GM21381 (cell line): ENCODE results near the gene FN1.
A peak's percentile ranks its signal among the peaks of the same experiment; 100 is the strongest.

Source experiments
- ATAC-seq: cut with Tn5 transposase; IDR thresholded peaks from one replicate; pipeline ENCODE4 v1.9.1; 2021; ENCODE audit warnings: mild to moderate bottlenecking, moderate library complexity; ENCODE audit not compliant: unreplicated experiment

Gene FN1

GRCh38 chr2:215442401-215442787 is 6.5 kb upstream of the FN1 start:
- no peak for ATAC-seq

DNA sequence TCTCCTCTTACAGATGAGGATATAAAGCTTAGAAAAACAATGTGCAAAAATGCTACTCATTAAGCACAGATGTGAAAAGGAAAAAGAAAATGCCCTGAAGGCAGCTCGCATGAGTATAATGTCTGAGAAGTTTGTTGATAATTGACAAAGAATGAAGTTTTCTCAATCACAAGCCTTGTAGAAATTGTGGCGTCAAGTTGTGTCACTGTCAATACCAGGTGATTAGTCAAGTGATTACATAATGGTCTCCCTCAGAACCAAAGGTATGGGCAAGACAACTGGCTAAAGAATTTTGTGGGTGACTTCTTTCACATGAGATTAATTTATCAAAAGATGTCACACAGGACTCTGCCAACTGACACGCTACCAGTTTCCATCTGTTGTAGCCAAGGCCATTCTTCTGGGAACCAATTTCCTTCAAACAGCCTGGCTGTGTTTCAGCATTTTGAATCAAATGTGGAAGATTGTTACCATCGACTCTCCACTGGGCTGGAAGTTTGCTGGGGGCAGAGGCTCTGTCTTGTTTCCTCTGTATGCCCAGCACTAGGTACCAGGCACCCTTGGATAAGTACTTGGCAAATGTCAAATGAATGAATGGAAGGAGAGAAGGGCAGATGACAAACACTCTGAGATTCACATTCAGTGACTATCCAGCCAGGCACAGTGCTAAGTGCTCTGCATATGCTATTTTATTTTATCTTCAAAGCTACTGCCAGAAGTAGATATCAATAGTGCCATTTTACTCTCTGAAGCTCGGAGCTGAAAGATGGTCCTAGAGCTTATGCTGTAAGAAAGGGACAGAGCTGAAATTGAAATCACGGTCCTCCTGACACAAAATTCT is 5.9 kb upstream of the FN1 start:
- no peak for ATAC-seq

- no peak for ATAC-seq
Measured at GRCh38 chr2:215439980-215440512, 4.2 kb upstream of the FN1 start.

- ATAC-seq, result no peak
Measured at GRCh38 chr2:215439404-215439803, 3.5 kb upstream of the FN1 start.

DNA sequence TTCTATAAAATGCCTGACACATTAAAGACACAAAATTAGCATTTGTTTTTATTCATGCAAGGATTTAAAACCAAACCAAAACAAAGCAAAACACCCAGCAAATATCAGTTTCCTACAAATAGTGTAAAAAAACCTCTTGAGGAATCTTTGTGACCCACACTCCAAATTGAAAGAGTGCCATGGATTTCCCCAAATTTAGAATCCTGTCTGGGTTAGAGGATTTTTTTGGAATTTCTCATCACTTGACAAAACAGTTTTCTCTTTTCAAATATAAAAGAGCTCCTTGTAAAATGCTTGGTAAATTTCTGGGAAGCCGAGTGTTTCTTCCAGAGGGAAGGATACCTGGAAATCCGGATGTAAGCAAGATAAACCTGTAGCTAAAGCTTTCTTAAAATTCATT is 1.7 kb upstream of the FN1 start:
- no peak for ATAC-seq

DNA sequence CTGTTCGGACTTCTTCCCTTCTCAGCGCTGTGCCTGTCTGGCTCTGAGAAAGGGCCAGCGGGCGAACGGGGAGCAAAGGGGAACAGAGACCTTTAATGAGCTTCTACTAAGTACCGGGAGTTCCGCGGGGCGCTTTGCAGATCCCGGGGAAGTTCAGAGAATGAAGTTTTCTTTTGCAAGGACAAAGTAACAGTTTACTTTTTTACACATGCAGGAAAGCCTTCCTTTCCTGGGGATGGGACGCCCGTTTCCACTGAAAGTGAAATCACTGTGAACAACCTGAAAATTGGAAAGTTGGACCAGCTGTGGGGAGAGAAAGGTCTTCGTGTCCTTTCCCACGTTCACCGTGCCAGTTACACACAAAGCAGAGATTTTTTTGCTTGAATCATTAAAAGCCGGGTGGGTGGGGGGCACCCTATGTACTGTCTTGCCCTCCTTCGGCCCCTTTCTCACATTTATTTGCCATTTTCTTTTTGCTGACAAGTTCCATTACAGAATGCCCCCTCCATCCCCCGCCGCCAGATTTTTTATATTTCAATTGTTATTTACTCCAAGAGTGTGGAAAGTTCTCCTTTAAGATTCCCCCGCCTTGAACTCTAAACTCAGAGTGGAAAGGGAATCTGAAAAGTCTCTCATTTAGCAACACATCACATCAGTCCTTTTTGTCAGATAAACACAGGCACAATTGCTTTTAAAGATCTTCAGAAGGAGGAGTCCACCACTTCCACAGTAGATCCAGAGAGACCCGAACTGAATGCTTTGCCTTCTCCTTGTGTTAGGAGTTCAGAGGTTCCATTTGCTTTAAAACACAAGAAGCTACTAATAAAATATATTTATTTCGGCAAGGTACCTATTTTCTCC is 1.1 kb upstream of the FN1 start:
- ATAC-seq, result no peak

GRCh38 chr2:215435280-215435869 is 493 bp downstream of the FN1 start:
- peak; percentile 40 for ATAC-seq

GRCh38 chr2:215434447-215435279 is 1.2 kb downstream of the FN1 start:
- ATAC-seq, result no peak

DNA sequence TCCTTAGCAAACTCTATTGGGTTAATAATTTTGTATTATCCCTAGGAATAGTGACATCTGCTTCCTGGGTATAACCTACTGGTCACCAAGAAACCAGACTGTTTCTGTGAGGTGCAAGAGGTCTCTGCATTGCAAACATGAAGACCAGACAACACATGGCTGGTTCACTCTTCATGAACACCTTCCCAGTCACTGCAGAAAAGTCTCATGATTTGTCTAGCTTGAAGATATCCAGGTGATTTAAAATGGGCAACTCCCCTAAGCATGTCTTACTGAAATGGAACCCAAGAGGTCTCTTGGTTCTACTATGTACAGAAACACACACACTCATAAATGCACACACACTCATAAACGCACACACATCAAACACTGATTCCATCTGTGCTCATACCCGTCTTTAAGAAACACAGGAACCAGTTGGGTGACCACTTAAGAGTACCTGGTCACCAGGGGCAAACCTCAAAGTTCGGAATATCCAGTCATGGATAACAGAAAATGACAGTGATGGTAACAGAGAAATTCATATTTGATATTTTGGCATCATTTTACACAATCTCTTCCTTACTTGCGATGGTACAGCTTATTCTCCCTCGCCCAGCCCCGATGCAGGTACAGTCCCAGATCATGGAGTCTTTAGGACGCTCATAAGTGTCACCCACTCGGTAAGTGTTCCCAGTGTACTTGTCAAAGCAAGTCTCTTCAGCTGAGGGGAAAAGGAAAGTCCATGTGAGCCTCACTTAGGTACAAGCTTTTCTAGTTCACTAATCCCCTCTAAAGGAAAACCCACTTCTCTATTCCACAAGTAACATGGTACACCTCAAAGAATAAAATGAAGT is 2.9 kb downstream of the FN1 start:
- ATAC-seq, result no peak

GRCh38 chr2:215431778-215432758 is 3.8 kb downstream of the FN1 start:
- ATAC-seq, result no peak

GRCh38 chr2:215431290-215431689 is 4.6 kb downstream of the FN1 start:
- ATAC-seq, result no peak

DNA sequence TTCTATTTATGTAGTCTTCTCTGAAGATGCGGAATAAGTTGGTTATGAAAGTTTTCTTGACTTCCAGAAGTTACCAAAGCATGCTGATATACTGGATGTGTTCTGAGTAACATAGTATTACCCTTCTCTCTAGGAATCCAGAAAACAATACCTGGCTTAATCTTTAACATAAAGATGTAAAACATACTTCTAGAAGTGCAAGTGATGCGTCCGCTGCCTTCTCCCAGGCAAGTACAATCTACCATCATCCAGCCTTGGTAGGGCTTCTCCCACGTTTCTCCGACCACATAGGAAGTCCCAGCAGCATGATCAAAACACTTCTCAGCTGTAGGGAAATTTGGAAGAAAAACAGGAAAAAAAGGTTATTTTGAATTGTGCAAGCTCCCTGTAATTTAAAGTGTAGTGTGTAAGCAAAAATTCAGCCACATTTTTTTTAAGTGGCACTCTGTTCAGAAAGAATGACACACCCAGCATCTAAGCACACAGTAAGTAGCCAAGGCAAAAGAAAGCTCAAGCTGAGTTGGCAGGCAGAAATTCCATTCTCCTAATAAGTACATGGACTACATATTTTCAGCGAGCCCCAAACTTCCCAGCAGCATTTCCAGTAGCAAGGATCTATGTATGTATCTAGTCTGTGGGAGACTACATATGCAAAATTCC is 5.2 kb downstream of the FN1 start:
- ATAC-seq, result no peak

DNA sequence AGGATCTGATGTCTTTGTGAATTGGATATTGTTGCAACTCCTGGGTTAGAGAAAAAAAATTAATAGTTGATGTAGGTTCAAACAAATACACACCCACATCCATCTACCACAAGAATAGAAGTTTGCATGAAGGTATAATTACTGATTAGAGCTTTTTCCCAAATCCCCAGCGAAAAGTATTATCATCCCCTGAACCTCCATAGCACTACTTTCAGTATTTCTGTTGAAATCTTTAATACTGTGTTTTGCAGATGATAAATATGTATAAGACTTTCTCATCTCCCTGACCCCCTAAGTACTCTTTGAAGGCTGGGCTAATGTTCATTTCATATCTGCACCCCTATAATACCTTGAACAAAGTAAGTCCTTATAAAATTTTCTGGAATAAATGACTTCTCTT is 6.4 kb downstream of the FN1 start:
- ATAC-seq, result no peak

DNA sequence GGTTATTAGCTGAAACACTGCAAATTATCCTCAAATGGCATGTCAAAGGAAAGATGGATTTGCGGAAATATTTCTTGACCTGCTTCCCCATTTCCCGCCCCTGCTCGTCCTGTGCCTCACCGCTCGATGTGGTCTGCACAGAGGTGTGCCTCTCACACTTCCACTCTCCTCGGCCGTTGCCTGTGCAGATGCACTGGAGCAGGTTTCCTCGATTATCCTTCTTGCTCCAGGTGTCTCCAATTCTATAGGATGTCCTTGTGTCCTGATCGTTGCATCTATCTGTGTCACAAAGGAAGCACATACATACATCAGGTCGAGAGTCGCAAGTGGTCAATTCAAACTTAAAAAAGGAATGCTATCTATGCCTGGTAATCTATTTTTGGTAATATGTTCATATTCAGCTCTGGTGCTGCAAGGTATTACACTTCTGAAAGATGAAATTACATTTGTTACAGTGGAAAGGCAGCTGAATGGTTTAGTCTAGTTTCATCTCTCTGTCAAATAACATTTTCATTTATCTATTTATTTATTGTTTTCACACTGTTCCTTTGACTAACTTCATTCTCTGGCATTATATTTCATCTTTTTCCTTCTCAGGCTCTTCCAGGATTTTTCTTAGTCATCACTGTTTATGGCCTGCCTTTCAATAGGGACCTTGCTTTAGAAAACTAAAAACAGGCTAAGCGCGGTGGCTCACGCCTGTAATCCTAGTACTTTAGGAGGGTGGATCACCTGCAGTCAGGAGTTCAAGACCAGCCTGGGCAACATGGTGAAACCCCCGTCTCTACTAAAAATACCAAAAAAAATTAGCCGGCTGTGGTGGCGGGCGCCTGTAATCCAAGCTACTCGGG is 7.6 kb downstream of the FN1 start:
- ATAC-seq, result no peak

DNA sequence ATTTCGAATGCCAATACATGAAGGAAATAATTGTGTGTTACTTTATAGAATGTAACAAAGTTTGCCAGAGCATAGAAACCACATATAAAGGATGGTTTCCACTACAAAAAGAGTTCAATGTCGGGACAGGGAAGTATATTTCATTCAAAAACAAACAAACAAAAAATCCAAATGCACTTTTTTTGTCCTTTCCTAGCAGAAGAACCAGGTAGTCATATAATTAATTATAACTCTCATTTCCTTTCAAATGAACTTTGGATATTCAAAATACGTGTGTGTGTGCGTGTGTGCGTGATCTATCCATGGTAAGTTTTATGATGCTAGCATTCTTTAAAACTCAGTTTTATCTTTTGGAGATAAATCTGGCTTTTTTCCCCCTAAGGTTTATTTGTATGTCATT is 8.3 kb downstream of the FN1 start:
- ATAC-seq, result no peak

GRCh38 chr2:215425021-215425782 is 10.7 kb downstream of the FN1 start:
- no peak for ATAC-seq
